Keratinocyte (primary cell): ENCODE data around the gene EGR2.

ENCODE experiments used
- EZH2 ChIP-seq: IDR thresholded peaks from one replicate; pipeline ENCODE4 v1.6.1; 2012; ENCODE audit warnings: inconsistent platforms, mild to moderate bottlenecking, low read length, moderate library complexity
- TF ChIP-seq, protein P1 (sequence below), 3 experiments: IDR thresholded peaks in 1 of 3; conservative IDR thresholded peaks in 1 of 3; optimal IDR thresholded peaks in 1 of 3; 2 replicates in 2 of 3; 3 replicates in 1 of 3; pipeline versions ENCODE3 to v1.5.1; 2011; ENCODE audit warnings: low read length in 3 of 3, mild to moderate bottlenecking in 3 of 3, moderate library complexity in 2 of 3, control low read depth in 1 of 3, inconsistent platforms in 1 of 3; ENCODE audit not compliant: insufficient read depth in 2 of 3; ENCODE audit errors: extremely low read depth in 1 of 3

GRCh38 chr10:62794306-62794705 is 21.9 kb downstream of the EGR2 start:
- TF ChIP-seq, protein P1, sequence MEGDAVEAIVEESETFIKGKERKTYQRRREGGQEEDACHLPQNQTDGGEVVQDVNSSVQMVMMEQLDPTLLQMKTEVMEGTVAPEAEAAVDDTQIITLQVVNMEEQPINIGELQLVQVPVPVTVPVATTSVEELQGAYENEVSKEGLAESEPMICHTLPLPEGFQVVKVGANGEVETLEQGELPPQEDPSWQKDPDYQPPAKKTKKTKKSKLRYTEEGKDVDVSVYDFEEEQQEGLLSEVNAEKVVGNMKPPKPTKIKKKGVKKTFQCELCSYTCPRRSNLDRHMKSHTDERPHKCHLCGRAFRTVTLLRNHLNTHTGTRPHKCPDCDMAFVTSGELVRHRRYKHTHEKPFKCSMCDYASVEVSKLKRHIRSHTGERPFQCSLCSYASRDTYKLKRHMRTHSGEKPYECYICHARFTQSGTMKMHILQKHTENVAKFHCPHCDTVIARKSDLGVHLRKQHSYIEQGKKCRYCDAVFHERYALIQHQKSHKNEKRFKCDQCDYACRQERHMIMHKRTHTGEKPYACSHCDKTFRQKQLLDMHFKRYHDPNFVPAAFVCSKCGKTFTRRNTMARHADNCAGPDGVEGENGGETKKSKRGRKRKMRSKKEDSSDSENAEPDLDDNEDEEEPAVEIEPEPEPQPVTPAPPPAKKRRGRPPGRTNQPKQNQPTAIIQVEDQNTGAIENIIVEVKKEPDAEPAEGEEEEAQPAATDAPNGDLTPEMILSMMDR (optimal IDR thresholded peaks at IDR 0.05 in 1 of 3, IDR thresholded peaks at IDR 0.05 in 1 of 3, conservative IDR thresholded peaks at IDR 0.05 in 1 of 3; ENCODE audit: extremely low read depth in 1 of 3, insufficient read depth in 2 of 3, low read length in 3 of 3) = no peak
- no peak for TF ChIP-seq EZH2
